Osteocyte (in vitro differentiated cells): ENCODE results near the gene FGF16. TPM values are rescaled to one million over a fixed set of nuclear protein-coding genes. Genes with fewer than 3 reads are reported as not detected.

ENCODE experiments used
- DNase-seq: peaks from one replicate; pipeline ENCODE4 v3.0.0; 2021; ENCODE audit warnings: mixed read lengths; ENCODE audit not compliant: unreplicated experiment; ENCODE audit errors: extremely low spot score
- H3K27ac Mint-ChIP-seq: one replicate; pipeline ENCODE4 v1.8.0; 2021; ENCODE audit warnings: mild to moderate bottlenecking, mixed read lengths; ENCODE audit not compliant: unreplicated experiment
- H3K27me3 Mint-ChIP-seq: one replicate; pipeline ENCODE4 v1.8.0; 2021; ENCODE audit warnings: mixed read lengths; ENCODE audit not compliant: unreplicated experiment
- H3K36me3 Mint-ChIP-seq: one replicate; pipeline ENCODE4 v1.8.0; 2021; ENCODE audit warnings: mixed read lengths; ENCODE audit not compliant: unreplicated experiment
- H3K4me1 Mint-ChIP-seq: one replicate; pipeline ENCODE4 v1.8.0; 2021; ENCODE audit warnings: mixed read lengths; ENCODE audit not compliant: unreplicated experiment
- H3K4me3 Mint-ChIP-seq: one replicate; pipeline ENCODE4 v1.8.0; 2021; ENCODE audit warnings: mild to moderate bottlenecking, moderate library complexity, mixed read lengths; ENCODE audit not compliant: unreplicated experiment
- H3K9me3 Mint-ChIP-seq: one replicate; pipeline ENCODE4 v1.8.0; 2021; ENCODE audit warnings: mixed read lengths; ENCODE audit not compliant: unreplicated experiment
- total RNA-seq: library from RNA; stranded (reverse); gene quantifications from 2 replicates; pipeline ENCODE4 v1.2.1, GENCODE V29; 2021
- TF ChIP-seq, protein P1 (sequence below): fragments of 200-600 bp; sonication (generic); IDR thresholded peaks from 2 replicates; pipeline ENCODE4 v1.5.0; 2021; ENCODE audit warnings: antibody characterized with exemption, mild to moderate bottlenecking, moderate library complexity

Gene FGF16
- total RNA-seq, 1 donor from 2014 or later: not detected

DNA sequence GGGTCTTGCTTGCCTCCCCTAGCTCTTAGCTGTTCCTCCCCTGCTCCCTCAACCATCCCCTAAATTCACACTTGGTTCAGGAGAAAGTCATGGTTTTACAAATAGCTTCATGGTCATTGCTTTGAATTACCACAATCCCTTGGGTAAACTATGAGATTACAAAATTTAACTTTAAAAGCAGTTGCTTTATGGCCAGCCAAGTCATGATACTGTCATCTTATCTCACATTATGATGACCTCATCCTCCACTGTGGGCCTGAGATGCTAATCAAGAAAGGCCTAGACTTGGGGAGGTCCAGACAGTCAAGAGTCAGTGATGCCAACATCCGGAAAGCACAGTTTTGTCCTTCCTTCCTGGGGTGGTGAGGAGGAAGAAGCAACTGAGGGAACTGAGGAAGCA is 10.5 kb upstream of the FGF16 start:
- Mint-ChIP-seq H3K9me3 (peaks cover 20% of the 10 kb centered on the region), H3K27ac (no peak overlapping the region), H3K27me3 (no peaks in the 10 kb centered on the region), H3K36me3 (no peaks in the 10 kb centered on the region), H3K4me3 (no peak overlapping the region), H3K4me1 (peaks cover 19% of the 10 kb centered on the region)
- TF ChIP-seq, protein P1, sequence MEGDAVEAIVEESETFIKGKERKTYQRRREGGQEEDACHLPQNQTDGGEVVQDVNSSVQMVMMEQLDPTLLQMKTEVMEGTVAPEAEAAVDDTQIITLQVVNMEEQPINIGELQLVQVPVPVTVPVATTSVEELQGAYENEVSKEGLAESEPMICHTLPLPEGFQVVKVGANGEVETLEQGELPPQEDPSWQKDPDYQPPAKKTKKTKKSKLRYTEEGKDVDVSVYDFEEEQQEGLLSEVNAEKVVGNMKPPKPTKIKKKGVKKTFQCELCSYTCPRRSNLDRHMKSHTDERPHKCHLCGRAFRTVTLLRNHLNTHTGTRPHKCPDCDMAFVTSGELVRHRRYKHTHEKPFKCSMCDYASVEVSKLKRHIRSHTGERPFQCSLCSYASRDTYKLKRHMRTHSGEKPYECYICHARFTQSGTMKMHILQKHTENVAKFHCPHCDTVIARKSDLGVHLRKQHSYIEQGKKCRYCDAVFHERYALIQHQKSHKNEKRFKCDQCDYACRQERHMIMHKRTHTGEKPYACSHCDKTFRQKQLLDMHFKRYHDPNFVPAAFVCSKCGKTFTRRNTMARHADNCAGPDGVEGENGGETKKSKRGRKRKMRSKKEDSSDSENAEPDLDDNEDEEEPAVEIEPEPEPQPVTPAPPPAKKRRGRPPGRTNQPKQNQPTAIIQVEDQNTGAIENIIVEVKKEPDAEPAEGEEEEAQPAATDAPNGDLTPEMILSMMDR: no peak
- DNase-seq: no peak

DNA sequence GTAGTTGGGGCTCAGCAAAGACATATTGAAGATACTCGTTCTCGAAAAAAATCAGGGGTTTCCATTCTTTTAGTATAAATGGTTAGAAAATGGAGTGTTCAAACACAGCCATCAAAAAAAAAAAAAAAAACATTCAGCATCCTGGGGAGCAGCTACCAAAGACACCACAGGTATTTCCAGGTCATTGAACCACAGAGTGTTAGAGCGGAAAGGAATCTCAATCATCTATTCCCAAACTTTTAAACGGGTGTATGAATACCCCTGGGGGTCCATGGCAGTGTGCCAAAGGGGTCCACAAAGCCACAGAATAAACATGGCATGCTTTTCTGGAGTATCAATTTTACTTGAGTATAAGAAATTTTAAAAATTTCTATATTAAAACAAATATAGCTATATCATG is 6.9 kb upstream of the FGF16 start:
- H3K27me3 Mint-ChIP-seq: no peaks in the 10 kb centered on the region
- H3K4me3 Mint-ChIP-seq: no peak overlapping the region
- no peaks in the 10 kb centered on the region for H3K36me3 Mint-ChIP-seq
- no peak for DNase-seq
- peaks cover 22% of the 10 kb centered on the region for H3K4me1 Mint-ChIP-seq
- H3K9me3 Mint-ChIP-seq: peaks cover 16% of the 10 kb centered on the region
- H3K27ac Mint-ChIP-seq: no peak overlapping the region
- TF ChIP-seq, protein P1: no peak

DNA sequence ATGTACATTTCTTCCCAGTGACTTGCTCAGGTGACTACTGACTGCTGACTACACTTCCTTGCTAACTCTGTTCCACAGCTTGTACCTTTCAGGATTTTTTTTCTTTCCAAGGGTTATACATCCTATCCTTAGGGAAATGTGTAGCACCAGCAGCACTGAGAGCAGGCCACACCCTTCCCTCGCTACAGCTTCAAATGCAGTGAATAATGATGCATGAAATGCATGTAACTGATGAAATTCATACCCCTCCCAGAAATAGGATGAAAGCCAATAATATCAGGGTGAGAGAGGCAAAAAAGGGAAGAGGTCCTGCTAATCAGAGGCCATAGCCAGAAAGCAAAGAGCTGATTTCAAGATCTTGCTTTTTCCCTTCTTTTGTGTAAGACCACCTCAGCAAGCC is 6.2 kb upstream of the FGF16 start:
- H3K27me3 Mint-ChIP-seq: no peaks in the 10 kb centered on the region
- no peaks in the 10 kb centered on the region for H3K36me3 Mint-ChIP-seq
- TF ChIP-seq, protein P1: no peak
- DNase-seq: no peak
- peaks cover 22% of the 10 kb centered on the region for H3K4me1 Mint-ChIP-seq
- peak overlapping the region; percentile 38 for H3K27ac Mint-ChIP-seq
- H3K9me3 Mint-ChIP-seq: peaks cover 10% of the 10 kb centered on the region
- H3K4me3 Mint-ChIP-seq: no peak overlapping the region

DNA sequence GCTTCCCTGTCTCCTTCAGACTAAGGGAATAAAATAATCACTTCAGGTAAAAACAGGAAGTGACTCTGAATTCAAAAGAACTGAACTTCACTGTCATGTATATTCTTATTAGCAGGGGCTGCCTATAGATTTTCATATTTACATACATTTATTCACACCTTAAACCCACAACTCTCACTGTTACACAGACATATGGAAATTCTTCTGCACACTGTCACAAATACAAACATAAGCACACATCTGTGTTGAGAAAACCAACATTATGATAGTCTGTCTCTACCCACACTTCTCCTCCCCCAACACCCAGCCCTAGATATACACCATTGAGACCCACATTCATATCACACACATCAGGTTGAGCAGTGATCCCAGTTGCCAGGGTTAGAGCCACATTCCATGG is 5.7 kb upstream of the FGF16 start:
- no peaks in the 10 kb centered on the region for H3K27me3 Mint-ChIP-seq
- H3K4me1 Mint-ChIP-seq: peaks cover 24% of the 10 kb centered on the region
- no peak overlapping the region for H3K27ac Mint-ChIP-seq
- DNase-seq: no peak
- H3K4me3 Mint-ChIP-seq: no peak overlapping the region
- H3K36me3 Mint-ChIP-seq: no peaks in the 10 kb centered on the region
- H3K9me3 Mint-ChIP-seq: peaks cover 10% of the 10 kb centered on the region
- TF ChIP-seq, protein P1: no peak

DNA sequence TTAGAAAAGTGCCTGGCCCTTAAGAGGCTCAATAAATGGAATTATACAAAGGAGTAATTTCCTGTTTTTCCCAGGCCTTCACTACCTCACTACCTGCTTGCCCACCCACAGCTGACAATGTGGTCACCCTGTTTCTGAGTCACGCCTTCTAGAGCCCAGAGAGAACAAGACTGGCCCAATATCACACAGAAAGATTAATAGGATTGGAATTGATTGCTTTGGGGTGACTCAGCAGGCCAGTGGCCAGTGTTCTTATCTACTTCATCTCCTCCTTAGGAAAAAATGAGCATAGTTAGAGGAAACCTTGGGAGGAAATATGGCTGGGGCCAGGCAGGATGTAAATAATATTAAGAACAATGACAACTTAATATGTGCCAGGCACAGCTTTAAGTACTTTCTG is 4.5 kb upstream of the FGF16 start:
- Mint-ChIP-seq H3K4me3 (no peak overlapping the region), H3K36me3 (no peaks in the 10 kb centered on the region), H3K4me1 (peaks cover 31% of the 10 kb centered on the region), H3K27ac (no peak overlapping the region), H3K9me3 (peaks cover 10% of the 10 kb centered on the region), H3K27me3 (no peaks in the 10 kb centered on the region)
- TF ChIP-seq, protein P1: no peak
- no peak for DNase-seq
